ENCODE results near the gene GPX6.
"Not testable (repeated sequence)": the region's sequence is repeated elsewhere in the genome, so short reads cannot be mapped to it uniquely, and the experiment has no call there.

- not testable (repeated sequence) for TF ChIP-seq EZH2 (IDR thresholded peaks at IDR 0.05; ENCODE audit: borderline replicate concordance, low read depth, low read length, severe bottlenecking); CTCF (IDR thresholded peaks at IDR 0.05; ENCODE audit: extremely low read depth in 1 of 2, insufficient read depth in 1 of 2, low read depth in 1 of 2, low read length in 2 of 2); POLR2A (IDR thresholded peaks at IDR 0.05; ENCODE audit: low read depth, low read length); FOS (IDR thresholded peaks at IDR 0.05; ENCODE audit: borderline replicate concordance, insufficient read depth, low read length)
Measured at GRCh38 chr6:28502136-28502535, 13.5 kb downstream of the GPX6 start.

Measured in endothelial cell of umbilical vein (primary cell).